ENCODE results near the gene FAM111A.

Gene FAM111A

GRCh38 chr11:59144579-59145345, 2.1 kb downstream of the FAM111A start:
- in situ Hi-C loops (cut with MboI; ENCODE audit: low sequenced_read_pairs, unreplicated experiment) = no loop called here
- peak; percentile 88 for DNase-seq (ENCODE audit: low spot score)
- TF ChIP-seq CTCF (IDR thresholded peaks at IDR 0.05; ENCODE audit: borderline replicate concordance, control extremely low read depth, extremely low read depth, insufficient read depth, missing control alignments) = peak; percentile 28

GRCh38 chr11:59145534-59145933, 2.9 kb downstream of the FAM111A start:
- no peak for DNase-seq (ENCODE audit: low spot score)
- TF ChIP-seq CTCF (IDR thresholded peaks at IDR 0.05; ENCODE audit: borderline replicate concordance, control extremely low read depth, extremely low read depth, insufficient read depth, missing control alignments) = no peak
- in situ Hi-C loops (cut with MboI; ENCODE audit: low sequenced_read_pairs, unreplicated experiment) = no loop called here

- TF ChIP-seq CTCF (IDR thresholded peaks at IDR 0.05; ENCODE audit: borderline replicate concordance, control extremely low read depth, extremely low read depth, insufficient read depth, missing control alignments) = no peak
- DNase-seq (ENCODE audit: low spot score) = no peak
- in situ Hi-C loops (cut with MboI; ENCODE audit: low sequenced_read_pairs, unreplicated experiment) = no loop called here
These were observed 9.1 kb downstream of the FAM111A start for GRCh38 chr11:59151761-59152160.

GRCh38 chr11:59152312-59152951, 9.8 kb downstream of the FAM111A start:
- TF ChIP-seq CTCF (IDR thresholded peaks at IDR 0.05; ENCODE audit: borderline replicate concordance, control extremely low read depth, extremely low read depth, insufficient read depth, missing control alignments) = no peak
- in situ Hi-C loops (cut with MboI; ENCODE audit: low sequenced_read_pairs, unreplicated experiment) = no loop called here
- no peak for DNase-seq (ENCODE audit: low spot score)

DNA sequence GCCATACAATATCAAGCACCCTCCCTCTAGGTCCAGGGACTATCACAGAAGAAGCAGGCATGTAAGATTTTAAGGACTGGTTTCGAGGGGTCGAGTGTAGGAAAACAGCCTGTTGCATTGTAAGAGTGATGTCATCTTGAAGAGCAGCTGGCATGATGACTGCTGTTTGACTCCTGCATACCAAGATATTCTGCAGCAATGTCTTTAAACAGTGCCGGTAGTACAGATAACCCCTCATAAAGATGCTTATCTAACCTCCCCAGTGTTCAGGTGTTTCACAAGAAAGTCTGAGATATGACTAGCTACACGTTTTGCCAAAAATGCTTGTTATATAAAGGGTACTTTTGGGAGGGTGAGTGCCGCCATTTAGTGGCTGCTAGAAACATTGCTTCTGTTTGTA, 12.0 kb downstream of the FAM111A start:
- in situ Hi-C loops (cut with MboI; ENCODE audit: low sequenced_read_pairs, unreplicated experiment) = no loop called here
- no peak for TF ChIP-seq CTCF (IDR thresholded peaks at IDR 0.05; ENCODE audit: borderline replicate concordance, control extremely low read depth, extremely low read depth, insufficient read depth, missing control alignments)
- no peak for DNase-seq (ENCODE audit: low spot score)

DNA sequence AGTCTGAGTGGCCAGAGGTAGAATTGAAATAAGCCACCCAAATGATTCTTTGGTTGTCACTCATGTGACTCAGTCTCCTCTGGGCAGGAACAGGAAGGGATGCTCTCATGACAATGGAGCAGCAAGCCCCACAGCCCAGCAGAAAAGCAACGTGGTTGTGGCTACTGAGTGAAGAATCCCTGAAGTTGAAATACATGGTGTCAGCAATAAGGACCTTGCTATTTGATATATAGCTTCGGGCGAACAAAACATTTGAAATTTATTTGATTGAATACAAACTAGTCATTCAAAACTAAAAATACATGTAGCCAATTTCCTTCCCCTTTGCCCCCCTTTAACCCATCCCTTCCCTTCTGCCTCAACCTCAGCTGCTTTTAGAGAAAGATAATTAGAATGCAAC, 14.8 kb downstream of the FAM111A start:
- in situ Hi-C loops (cut with MboI; ENCODE audit: low sequenced_read_pairs, unreplicated experiment) = no loop called here
- DNase-seq (ENCODE audit: low spot score) = no peak
- no peak for TF ChIP-seq CTCF (IDR thresholded peaks at IDR 0.05; ENCODE audit: borderline replicate concordance, control extremely low read depth, extremely low read depth, insufficient read depth, missing control alignments)

Data from GM13976 (cell line).